ENCODE measurements around the gene GABRB3.

DNA sequence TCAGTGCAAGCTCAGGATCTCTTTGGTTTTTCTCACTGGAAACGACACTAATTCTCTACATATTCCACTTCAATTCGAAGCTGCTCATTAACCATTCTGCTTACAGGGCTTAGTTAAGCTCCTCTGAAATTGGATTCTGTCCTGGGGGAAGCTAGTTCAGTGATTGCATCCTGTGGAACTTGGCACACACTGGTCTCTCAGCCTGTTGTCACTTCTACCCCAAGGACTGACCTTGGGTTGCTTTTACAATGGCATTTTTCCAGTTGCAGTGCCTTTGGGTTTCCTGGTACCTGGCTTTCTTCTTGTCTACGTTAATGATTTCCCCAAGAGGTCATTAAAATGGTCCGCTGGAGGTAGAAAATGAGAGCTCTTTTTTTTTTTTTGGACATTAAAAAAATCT is 33.3 kb upstream of the GABRB3 start:
- TF ChIP-seq, protein P1, sequence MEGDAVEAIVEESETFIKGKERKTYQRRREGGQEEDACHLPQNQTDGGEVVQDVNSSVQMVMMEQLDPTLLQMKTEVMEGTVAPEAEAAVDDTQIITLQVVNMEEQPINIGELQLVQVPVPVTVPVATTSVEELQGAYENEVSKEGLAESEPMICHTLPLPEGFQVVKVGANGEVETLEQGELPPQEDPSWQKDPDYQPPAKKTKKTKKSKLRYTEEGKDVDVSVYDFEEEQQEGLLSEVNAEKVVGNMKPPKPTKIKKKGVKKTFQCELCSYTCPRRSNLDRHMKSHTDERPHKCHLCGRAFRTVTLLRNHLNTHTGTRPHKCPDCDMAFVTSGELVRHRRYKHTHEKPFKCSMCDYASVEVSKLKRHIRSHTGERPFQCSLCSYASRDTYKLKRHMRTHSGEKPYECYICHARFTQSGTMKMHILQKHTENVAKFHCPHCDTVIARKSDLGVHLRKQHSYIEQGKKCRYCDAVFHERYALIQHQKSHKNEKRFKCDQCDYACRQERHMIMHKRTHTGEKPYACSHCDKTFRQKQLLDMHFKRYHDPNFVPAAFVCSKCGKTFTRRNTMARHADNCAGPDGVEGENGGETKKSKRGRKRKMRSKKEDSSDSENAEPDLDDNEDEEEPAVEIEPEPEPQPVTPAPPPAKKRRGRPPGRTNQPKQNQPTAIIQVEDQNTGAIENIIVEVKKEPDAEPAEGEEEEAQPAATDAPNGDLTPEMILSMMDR (IDR thresholded peaks at IDR 0.05): no peak
- no peak for TF ChIP-seq EZH2 (IDR thresholded peaks at IDR 0.05; ENCODE audit: borderline replicate concordance, insufficient read depth, low read depth, low read length, poor library complexity, severe bottlenecking)

Data from B cell (primary cell).